Keratinocyte (primary cell): ENCODE data around the gene SIRT7.

Source experiments
- EZH2 ChIP-seq: IDR thresholded peaks from one replicate; pipeline ENCODE4 v1.6.1; 2012; ENCODE audit warnings: inconsistent platforms, mild to moderate bottlenecking, low read length, moderate library complexity
- TF ChIP-seq, protein P1 (sequence below), 3 experiments: IDR thresholded peaks in 1 of 3; conservative IDR thresholded peaks in 1 of 3; optimal IDR thresholded peaks in 1 of 3; 2 replicates in 2 of 3; 3 replicates in 1 of 3; pipeline versions ENCODE3 to v1.5.1; 2011; ENCODE audit warnings: low read length in 3 of 3, mild to moderate bottlenecking in 3 of 3, moderate library complexity in 2 of 3, control low read depth in 1 of 3, inconsistent platforms in 1 of 3; ENCODE audit not compliant: insufficient read depth in 2 of 3; ENCODE audit errors: extremely low read depth in 1 of 3

DNA sequence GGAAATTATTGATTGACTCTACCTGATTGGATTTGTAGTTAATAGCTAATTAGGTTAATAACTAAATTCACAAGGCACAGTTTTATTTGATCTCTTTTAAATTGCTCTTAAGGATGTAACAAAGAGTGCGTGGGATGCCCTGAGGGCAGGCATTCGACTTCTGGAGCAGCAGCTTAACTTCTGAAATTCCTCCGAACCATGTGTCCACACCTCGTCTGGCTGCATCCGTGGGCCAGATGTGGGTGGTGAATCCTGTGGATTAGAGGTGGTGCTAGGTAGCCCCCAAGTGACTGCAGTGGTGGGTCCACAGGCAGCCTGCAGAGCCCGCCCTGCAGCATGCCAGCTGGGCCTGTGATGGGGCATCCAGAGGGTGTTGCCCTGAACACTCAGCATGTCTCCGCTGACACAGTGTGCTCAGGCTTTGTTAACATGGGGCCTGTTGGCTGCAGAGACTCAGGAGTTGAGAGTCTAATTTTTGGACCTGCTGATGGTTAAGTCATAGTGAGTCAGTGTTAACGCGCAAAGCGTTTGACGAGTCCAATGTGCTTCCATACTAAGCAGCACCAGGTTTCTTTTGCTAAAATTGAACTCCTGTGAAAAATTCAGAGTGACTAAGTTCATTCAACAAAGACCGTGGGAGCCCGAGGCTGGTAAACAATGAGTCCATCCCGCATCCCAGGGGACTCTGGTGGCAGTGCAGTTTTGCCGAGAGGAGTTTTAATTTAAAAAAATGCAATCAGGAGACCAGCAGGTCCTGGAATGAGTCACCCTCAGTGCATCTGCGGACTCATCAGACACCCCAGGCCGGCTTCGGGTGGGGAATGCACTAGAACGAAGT lies 19.7 kb downstream of the SIRT7 start:
- TF ChIP-seq, protein P1, sequence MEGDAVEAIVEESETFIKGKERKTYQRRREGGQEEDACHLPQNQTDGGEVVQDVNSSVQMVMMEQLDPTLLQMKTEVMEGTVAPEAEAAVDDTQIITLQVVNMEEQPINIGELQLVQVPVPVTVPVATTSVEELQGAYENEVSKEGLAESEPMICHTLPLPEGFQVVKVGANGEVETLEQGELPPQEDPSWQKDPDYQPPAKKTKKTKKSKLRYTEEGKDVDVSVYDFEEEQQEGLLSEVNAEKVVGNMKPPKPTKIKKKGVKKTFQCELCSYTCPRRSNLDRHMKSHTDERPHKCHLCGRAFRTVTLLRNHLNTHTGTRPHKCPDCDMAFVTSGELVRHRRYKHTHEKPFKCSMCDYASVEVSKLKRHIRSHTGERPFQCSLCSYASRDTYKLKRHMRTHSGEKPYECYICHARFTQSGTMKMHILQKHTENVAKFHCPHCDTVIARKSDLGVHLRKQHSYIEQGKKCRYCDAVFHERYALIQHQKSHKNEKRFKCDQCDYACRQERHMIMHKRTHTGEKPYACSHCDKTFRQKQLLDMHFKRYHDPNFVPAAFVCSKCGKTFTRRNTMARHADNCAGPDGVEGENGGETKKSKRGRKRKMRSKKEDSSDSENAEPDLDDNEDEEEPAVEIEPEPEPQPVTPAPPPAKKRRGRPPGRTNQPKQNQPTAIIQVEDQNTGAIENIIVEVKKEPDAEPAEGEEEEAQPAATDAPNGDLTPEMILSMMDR (optimal IDR thresholded peaks at IDR 0.05 in 1 of 3, IDR thresholded peaks at IDR 0.05 in 1 of 3, conservative IDR thresholded peaks at IDR 0.05 in 1 of 3; ENCODE audit: extremely low read depth in 1 of 3, insufficient read depth in 2 of 3, low read length in 3 of 3): no peak
- TF ChIP-seq EZH2: no peak
